Ureter (tissue), 1 donor: ENCODE data around the gene C3. TPM values are rescaled to one million over a fixed set of nuclear protein-coding genes. Genes with fewer than 3 reads are reported as not detected.

ENCODE experiments used
- DNase-seq: peaks from one replicate; pipeline ENCODE4 v3.0.0-alpha.2; 2020; ENCODE audit warnings: low spot score
- total RNA-seq: library from RNA; stranded (reverse); gene quantifications from one replicate; pipeline ENCODE4 v1.2.4, GENCODE V29; 2023
- donor health status: DM: yes; HTN: yes; CAD: no.

Gene C3
- total RNA-seq, 1 donor from 2014 or later = 718 TPM

- no peak for DNase-seq
Measured at GRCh38 chr19:6731822-6732221, 11.4 kb upstream of the C3 start.

- peak; percentile 46 for DNase-seq
Measured at GRCh38 chr19:6730941-6731670, 10.7 kb upstream of the C3 start.

- peak; percentile 66 for DNase-seq
Measured at GRCh38 chr19:6730153-6730804, 9.8 kb upstream of the C3 start.

- DNase-seq = no peak
Measured at GRCh38 chr19:6729573-6730152, 9.2 kb upstream of the C3 start.

- DNase-seq = peak; percentile 48
Measured at GRCh38 chr19:6728346-6728745, 7.9 kb upstream of the C3 start.

GRCh38 chr19:6725513-6726231 is 5.2 kb upstream of the C3 start:
- DNase-seq = no peak

- no peak for DNase-seq
Measured at GRCh38 chr19:6724631-6725492, 4.4 kb upstream of the C3 start.

GRCh38 chr19:6723738-6724137 is 3.3 kb upstream of the C3 start:
- DNase-seq = no peak

GRCh38 chr19:6723108-6723618 is 2.7 kb upstream of the C3 start:
- DNase-seq = peak; percentile 65

GRCh38 chr19:6721773-6722172 is 1.3 kb upstream of the C3 start:
- DNase-seq = no peak

GRCh38 chr19:6721138-6721474 is 656 bp upstream of the C3 start:
- DNase-seq = no peak

- DNase-seq = no peak
Measured at GRCh38 chr19:6719992-6720368, 470 bp downstream of the C3 start.

GRCh38 chr19:6719540-6719861 is 949 bp downstream of the C3 start:
- no peak for DNase-seq

- DNase-seq = no peak
Measured at GRCh38 chr19:6718741-6719539, 1.5 kb downstream of the C3 start.

- DNase-seq = no peak
Measured at GRCh38 chr19:6718111-6718740, 2.2 kb downstream of the C3 start.

- no peak for DNase-seq
Measured at GRCh38 chr19:6717441-6717971, 2.9 kb downstream of the C3 start.

GRCh38 chr19:6717036-6717435 is 3.4 kb downstream of the C3 start:
- DNase-seq = no peak

- DNase-seq = no peak
Measured at GRCh38 chr19:6716610-6716970, 3.9 kb downstream of the C3 start.

GRCh38 chr19:6714749-6715555 is 5.5 kb downstream of the C3 start:
- no peak for DNase-seq
